ENCODE results near the gene OAT.

The OAT gene

GRCh38 chr10:124379609-124380193 lies 39.0 kb downstream of the OAT start:
- H3K4me3 ChIP-seq (ENCODE audit: low read depth in 1 of 2, low read length in 2 of 2): no peak overlapping the region
- no peak overlapping the region for H3K9ac ChIP-seq (ENCODE audit: low read depth, low read length)
- no peak for ATAC-seq (ENCODE audit: insufficient read depth, low read depth)
- H3K4me2 ChIP-seq (ENCODE audit: insufficient read depth, low read length): no peak overlapping the region
- no peak for TF ChIP-seq EZH2 (IDR thresholded peaks at IDR 0.05; ENCODE audit: borderline replicate concordance, low read depth, low read length, severe bottlenecking)
- TF ChIP-seq, protein P1, sequence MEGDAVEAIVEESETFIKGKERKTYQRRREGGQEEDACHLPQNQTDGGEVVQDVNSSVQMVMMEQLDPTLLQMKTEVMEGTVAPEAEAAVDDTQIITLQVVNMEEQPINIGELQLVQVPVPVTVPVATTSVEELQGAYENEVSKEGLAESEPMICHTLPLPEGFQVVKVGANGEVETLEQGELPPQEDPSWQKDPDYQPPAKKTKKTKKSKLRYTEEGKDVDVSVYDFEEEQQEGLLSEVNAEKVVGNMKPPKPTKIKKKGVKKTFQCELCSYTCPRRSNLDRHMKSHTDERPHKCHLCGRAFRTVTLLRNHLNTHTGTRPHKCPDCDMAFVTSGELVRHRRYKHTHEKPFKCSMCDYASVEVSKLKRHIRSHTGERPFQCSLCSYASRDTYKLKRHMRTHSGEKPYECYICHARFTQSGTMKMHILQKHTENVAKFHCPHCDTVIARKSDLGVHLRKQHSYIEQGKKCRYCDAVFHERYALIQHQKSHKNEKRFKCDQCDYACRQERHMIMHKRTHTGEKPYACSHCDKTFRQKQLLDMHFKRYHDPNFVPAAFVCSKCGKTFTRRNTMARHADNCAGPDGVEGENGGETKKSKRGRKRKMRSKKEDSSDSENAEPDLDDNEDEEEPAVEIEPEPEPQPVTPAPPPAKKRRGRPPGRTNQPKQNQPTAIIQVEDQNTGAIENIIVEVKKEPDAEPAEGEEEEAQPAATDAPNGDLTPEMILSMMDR (IDR thresholded peaks at IDR 0.05; ENCODE audit: borderline replicate concordance, extremely low read depth, low read length, poor library complexity, severe bottlenecking): no peak
- H3K27me3 ChIP-seq (ENCODE audit: insufficient read depth, low read length, poor library complexity): peaks cover 6% of the 10 kb centered on the region
- no peaks in the 10 kb centered on the region for H3K36me3 ChIP-seq (ENCODE audit: insufficient read depth, low read length)
- H3K9me3 ChIP-seq (ENCODE audit: insufficient read depth, low read length, severe bottlenecking): no peaks in the 10 kb centered on the region
- no peaks in the 10 kb centered on the region for H3K4me1 ChIP-seq (ENCODE audit: insufficient read depth, low read length)
- H4K20me1 ChIP-seq (ENCODE audit: insufficient read depth, low read length): no peaks in the 10 kb centered on the region
- H2AFZ ChIP-seq (ENCODE audit: low read depth, low read length): no peak overlapping the region
- no peak overlapping the region for H3K27ac ChIP-seq (ENCODE audit: low read length)
- no peak for DNase-seq
- H3K79me2 ChIP-seq (ENCODE audit: insufficient read depth, low read length): no peaks in the 10 kb centered on the region

GRCh38 chr10:124378881-124379471 lies 39.7 kb downstream of the OAT start:
- Histone ChIP-seq H3K4me3 (ENCODE audit: low read depth in 1 of 2, low read length in 2 of 2) (no peak overlapping the region), H3K27ac (ENCODE audit: low read length) (no peak overlapping the region), H3K9me3 (ENCODE audit: insufficient read depth, low read length, severe bottlenecking) (no peaks in the 10 kb centered on the region), H4K20me1 (ENCODE audit: insufficient read depth, low read length) (no peaks in the 10 kb centered on the region), H3K4me2 (ENCODE audit: insufficient read depth, low read length) (no peak overlapping the region), H3K4me1 (ENCODE audit: insufficient read depth, low read length) (no peaks in the 10 kb centered on the region), H3K9ac (ENCODE audit: low read depth, low read length) (no peak overlapping the region), H3K36me3 (ENCODE audit: insufficient read depth, low read length) (no peaks in the 10 kb centered on the region), H3K79me2 (ENCODE audit: insufficient read depth, low read length) (no peaks in the 10 kb centered on the region), H3K27me3 (ENCODE audit: insufficient read depth, low read length, poor library complexity) (peaks cover 6% of the 10 kb centered on the region), H2AFZ (ENCODE audit: low read depth, low read length) (no peak overlapping the region)
- TF ChIP-seq, protein P1 (IDR thresholded peaks at IDR 0.05; ENCODE audit: borderline replicate concordance, extremely low read depth, low read length, poor library complexity, severe bottlenecking): no peak
- TF ChIP-seq EZH2 (IDR thresholded peaks at IDR 0.05; ENCODE audit: borderline replicate concordance, low read depth, low read length, severe bottlenecking): no peak
- ATAC-seq (ENCODE audit: insufficient read depth, low read depth) (no peak), DNase-seq (no peak)

- no peaks in the 10 kb centered on the region for H3K4me1 ChIP-seq (ENCODE audit: insufficient read depth, low read length)
- H3K4me3 ChIP-seq (ENCODE audit: low read depth in 1 of 2, low read length in 2 of 2): no peak overlapping the region
- no peak overlapping the region for H3K9ac ChIP-seq (ENCODE audit: low read depth, low read length)
- DNase-seq (no peak), ATAC-seq (ENCODE audit: insufficient read depth, low read depth) (no peak)
- H3K27me3 ChIP-seq (ENCODE audit: insufficient read depth, low read length, poor library complexity): peaks cover 6% of the 10 kb centered on the region
- no peaks in the 10 kb centered on the region for H3K79me2 ChIP-seq (ENCODE audit: insufficient read depth, low read length)
- H4K20me1 ChIP-seq (ENCODE audit: insufficient read depth, low read length): no peaks in the 10 kb centered on the region
- no peak overlapping the region for H2AFZ ChIP-seq (ENCODE audit: low read depth, low read length)
- no peak overlapping the region for H3K4me2 ChIP-seq (ENCODE audit: insufficient read depth, low read length)
- no peaks in the 10 kb centered on the region for H3K9me3 ChIP-seq (ENCODE audit: insufficient read depth, low read length, severe bottlenecking)
- no peak overlapping the region for H3K27ac ChIP-seq (ENCODE audit: low read length)
- no peaks in the 10 kb centered on the region for H3K36me3 ChIP-seq (ENCODE audit: insufficient read depth, low read length)
- no peak for TF ChIP-seq EZH2 (IDR thresholded peaks at IDR 0.05; ENCODE audit: borderline replicate concordance, low read depth, low read length, severe bottlenecking)
- TF ChIP-seq, protein P1 (IDR thresholded peaks at IDR 0.05; ENCODE audit: borderline replicate concordance, extremely low read depth, low read length, poor library complexity, severe bottlenecking): no peak
Observed at GRCh38 chr10:124378271-124378670, 40.5 kb downstream of the OAT start.
